Measurements from ENCODE around the gene TTBK1.
A peak's percentile ranks its signal among the peaks of the same experiment; 100 is the strongest.

The TTBK1 gene

GRCh38 chr6:43307451-43308100 lies 64.3 kb downstream of the TTBK1 start:
- DNase-seq, result no peak

GRCh38 chr6:43308101-43308989 lies 65.1 kb downstream of the TTBK1 start, which contains the start of gene CRIP3:
Gene CRIP3, minus strand, starts transcription at chr6:43308826. Its CDS starts 34 bp downstream, at chr6:43308792.
- DNase-seq, result peak; percentile 50

GRCh38 chr6:43308990-43309477 lies 65.8 kb downstream of the TTBK1 start:
- DNase-seq, result no peak

GRCh38 chr6:43310134-43310533 lies 66.9 kb downstream of the TTBK1 start:
- DNase-seq, result no peak

- no peak for DNase-seq
Measured at GRCh38 chr6:43310624-43311023, 67.3 kb downstream of the TTBK1 start.

- DNase-seq, result no peak
Measured at GRCh38 chr6:43311666-43312065, 68.4 kb downstream of the TTBK1 start.

- no peak for DNase-seq
Measured at GRCh38 chr6:43313813-43314212, 70.5 kb downstream of the TTBK1 start.

GRCh38 chr6:43318011-43318410 lies 74.7 kb downstream of the TTBK1 start:
- DNase-seq, result no peak

- DNase-seq, result no peak
Measured at GRCh38 chr6:43325876-43326275, 82.6 kb downstream of the TTBK1 start.

- no peak for DNase-seq
Measured at GRCh38 chr6:43328528-43328927, 85.2 kb downstream of the TTBK1 start.

GRCh38 chr6:43331470-43331869 lies 88.2 kb downstream of the TTBK1 start:
- DNase-seq, result no peak

- no peak for DNase-seq
Measured at GRCh38 chr6:43331891-43332290, 88.6 kb downstream of the TTBK1 start.

- no peak for DNase-seq
Measured at GRCh38 chr6:43334466-43335095, 91.3 kb downstream of the TTBK1 start.

- no peak for DNase-seq
Measured at GRCh38 chr6:43335469-43335868, 92.2 kb downstream of the TTBK1 start.

- DNase-seq, result no peak
Measured at GRCh38 chr6:43336382-43336781, 93.1 kb downstream of the TTBK1 start.

All from right hindlimb (tissue), 1 donor.